Heart left ventricle (tissue), 16 donors: ENCODE results near the gene RREB1. TPM values are rescaled to one million over a fixed set of nuclear protein-coding genes. Genes with fewer than 3 reads are reported as not detected.

Experiments
- ATAC-seq, 4 donors: fragments of 200-7000 bp; cut with Tn5 transposase; one replicate each; pipeline ENCODE4 v1.9.1; 2020 to 2022; ENCODE audit warnings: moderate library complexity in 4 of 4, mild to moderate bottlenecking in 3 of 4, moderate number of reproducible peaks in 1 of 4
- DNase-seq, 5 donors: peaks; one replicate each; pipeline ENCODE4 v3.0.0-alpha.2; 2020
- H3K27ac ChIP-seq, 12 donors: fragments of 200-600 bp; sonication (generic) in 4 of 12; one replicate each; pipeline versions ENCODE4 v1.5.0 to v1.8.0; 2016 to 2022; ENCODE audit warnings: mild to moderate bottlenecking in 2 of 12
- H3K27me3 ChIP-seq, 9 donors: fragments of 200-600 bp; sonication (generic) in 2 of 9; one replicate each; pipeline versions ENCODE4 v1.5.1 to v1.8.0; 2016 to 2022; ENCODE audit warnings: mild to moderate bottlenecking in 3 of 9
- H3K36me3 ChIP-seq, 9 donors: fragments of 200-600 bp; sonication (generic) in 2 of 9; one replicate each; pipeline versions ENCODE4 v1.5.0 to v1.8.0; 2018 to 2022; ENCODE audit warnings: mild to moderate bottlenecking in 2 of 9
- H3K4me1 ChIP-seq, 12 donors: fragments of 200-600 bp; sonication (generic) in 4 of 12; one replicate each; pipeline versions ENCODE4 v1.5.0 to v1.8.0; 2016 to 2022; ENCODE audit warnings: mild to moderate bottlenecking in 3 of 12
- H3K4me3 ChIP-seq, 12 donors: fragments of 200-600 bp; sonication (generic) in 4 of 12; one replicate each; pipeline versions ENCODE4 v1.5.0 to v1.8.0; 2017 to 2022; ENCODE audit warnings: mild to moderate bottlenecking in 9 of 12, moderate library complexity in 4 of 12
- H3K9me3 ChIP-seq, 12 donors: fragments of 200-600 bp; sonication (generic) in 4 of 12; one replicate each; pipeline versions ENCODE4 v1.5.0 to v1.8.0; 2016 to 2022; ENCODE audit warnings: mild to moderate bottlenecking in 1 of 12
- CTCF ChIP-seq, 12 donors: fragments of 200-600 bp; sonication (generic) in 4 of 12; IDR thresholded peaks; one replicate each; pipeline versions ENCODE4 v1.5.0 to v1.8.0; 2018 to 2022; ENCODE audit warnings: antibody characterized with exemption in 12 of 12, mild to moderate bottlenecking in 5 of 12
- POLR2A ChIP-seq, 2 donors: fragments of 450-650 bp; IDR thresholded peaks; one replicate each; pipeline ENCODE4 v1.6.1; 2017; ENCODE audit warnings: antibody characterized with exemption in 2 of 2, mild to moderate bottlenecking in 2 of 2, moderate library complexity in 2 of 2
- WGBS, 4 donors: extraction: QIAGEN DNeasy Blood & Tissue Kit in 2 of 4; methylation state at CpG; one replicate each; pipeline versions ENCODE4 v1.1.5 to v1.1.7; 2013 to 2018; 5-methylcytosine and 5-hydroxymethylcytosine counted together
- intact Hi-C, 10 donors: fragments of 100-400 bp; cut with DNase I; formaldehyde crosslinking; loops; one replicate each; pipeline versions ENCODE4 v1.11.1 to v1.14.2; 2022
- polyA plus RNA-seq, 2 donors: library from polyadenylated mRNA; stranded (reverse); fragments of 200-250 nt; gene quantifications; one replicate each; pipeline ENCODE4 v1.2.3, GENCODE V29; 2013
- total RNA-seq, 9 donors: library from RNA; depleted of rRNA in 2 of 9; stranded (reverse); fragments of >200 nt in 2 of 9; fragmentation: NEBNext Ultra II Directional in 3 of 9; extraction: Animal tissue kit (Norgen Biotek cat#: 25700) in 3 of 9; gene quantifications; one replicate each; pipeline versions ENCODE4 v1.1.0 to v1.2.4, GENCODE V29; 2016 to 2023
- donor health status: ischemic (EF 13 %, LVEDD 7.1; RV severe dilation, severe dysfunction).
- donor health status: healthy with polysubstance abuse.
- donor health status: DM: no; HTN: yes; CAD: no.
- donor health status: DM: no; HTN: no; CAD: no.
- donor health status: ischemic (EF 25% LVEDD 6.9; RV normal size, moderate dysfunction).
- donor health status: ischemic (EF 25% LVEDD 5.7; RV mildly dilated, moderate dysfunction).
- donor health status: healthy.
- donor health status: DM: yes; HTN: yes; CAD: no.
- donor health status: ischemic (EF 35%, LVEDD 5.7; RV mildly dilated, moderate dysfunction).
- donor health status: nonischemic (EF 11% LVEDD 7.7; RV severe dilation, severe dysfunction).
- donor health status: DM: yes; HTN: yes; CAD: no.
- donor health status: PGD.
- donor health status: ischemic (EF 29% LVEDD 5.4; RV normal size, mild dysfunction).
- donor health status: nonischemic (EF 23%, LVEDD 6.1; RV moderate dilation, normal function).

Gene RREB1
- total and polyA plus RNA-seq, 11 donors = 8.7 to 49.4 (median 35.7) TPM

GRCh38 chr6:7171733-7172132 lies 64.0 kb downstream of the RREB1 start:
- 85 to 94% (median 88%) methylated on average over 5 of the region's 5 CpGs for WGBS, 4 donors
- Histone ChIP-seq H3K27ac (no peak overlapping the region), H3K9me3 (no peaks in the 10 kb centered on the region), H3K4me1 (peaks cover 9 to 98% (median 80%) of the 10 kb centered on the region in 12 donors), H3K36me3 (peaks cover 0 to 3% (median 0%) of the 10 kb centered on the region in 9 donors), H3K4me3 (no peak overlapping the region), H3K27me3 (no peaks in the 10 kb centered on the region)
- no peak for TF ChIP-seq POLR2A (IDR thresholded peaks at IDR 0.05)
- no peak for TF ChIP-seq CTCF (IDR thresholded peaks at IDR 0.05)
- no peak for DNase-seq
- no peak for ATAC-seq
- intact Hi-C loops = no loop called here

GRCh38 chr6:7172649-7173048 lies 64.9 kb downstream of the RREB1 start:
- Histone ChIP-seq H3K4me1 (peaks cover 9 to 92% (median 74%) of the 10 kb centered on the region in 12 donors), H3K36me3 (peaks cover 0 to 12% (median 7%) of the 10 kb centered on the region in 9 donors), H3K9me3 (no peaks in the 10 kb centered on the region), H3K27me3 (no peaks in the 10 kb centered on the region), H3K27ac (peak overlapping the region in 7 of 12 donors; percentile 13 to 54 (median 41)), H3K4me3 (no peak overlapping the region)
- DNase-seq (peak in 1 of 5 donors; percentile 57), ATAC-seq (peak in 3 of 4 donors; percentile 27 to 43 (median 38))
- intact Hi-C loops = no loop called here
- no peak for TF ChIP-seq POLR2A (IDR thresholded peaks at IDR 0.05)
- no peak for TF ChIP-seq CTCF (IDR thresholded peaks at IDR 0.05)
- 26 to 47% (median 37%) methylated on average over 6 to 7 of the region's 7 CpGs for WGBS, 4 donors

- peak in 1 of 5 donors; percentile 38 for DNase-seq
- WGBS, 4 donors = 54 to 65% (median 58%) methylated on average over 9 of the region's 9 CpGs
- ATAC-seq = peak in 2 of 4 donors; percentile 13 to 55
- H3K36me3 ChIP-seq = peaks cover 0 to 26% (median 20%) of the 10 kb centered on the region in 9 donors
- H3K27me3 ChIP-seq = no peaks in the 10 kb centered on the region
- no peaks in the 10 kb centered on the region for H3K9me3 ChIP-seq
- H3K4me3 ChIP-seq = no peak overlapping the region
- peak overlapping the region in 5 of 12 donors; percentile 9 to 42 (median 28) for H3K27ac ChIP-seq
- intact Hi-C loops = no loop called here
- peaks cover 2 to 79% (median 64%) of the 10 kb centered on the region in 12 donors for H3K4me1 ChIP-seq
- no peak for TF ChIP-seq POLR2A (IDR thresholded peaks at IDR 0.05)
- no peak for TF ChIP-seq CTCF (IDR thresholded peaks at IDR 0.05)
These were observed 66.2 kb downstream of the RREB1 start for GRCh38 chr6:7173843-7174503.

GRCh38 chr6:7175462-7175861 lies 67.7 kb downstream of the RREB1 start:
- 56 to 71% (median 62%) methylated on average over 5 of the region's 5 CpGs for WGBS, 4 donors

More at GRCh38 chr6:7175462-7175861, 67.7 kb downstream of the RREB1 start:
- no peak for TF ChIP-seq POLR2A (IDR thresholded peaks at IDR 0.05)
- TF ChIP-seq CTCF (IDR thresholded peaks at IDR 0.05) = no peak
- DNase-seq (no peak), ATAC-seq (no peak)
- peak overlapping the region in 4 of 12 donors; percentile 14 to 60 (median 26) for H3K27ac ChIP-seq
- H3K27me3 ChIP-seq = no peaks in the 10 kb centered on the region
- H3K4me3 ChIP-seq = no peak overlapping the region
- intact Hi-C loops = no loop called here
- peaks cover 0 to 41% (median 35%) of the 10 kb centered on the region in 9 donors for H3K36me3 ChIP-seq
- H3K4me1 ChIP-seq = peaks cover 0 to 64% (median 49%) of the 10 kb centered on the region in 12 donors
- H3K9me3 ChIP-seq = no peaks in the 10 kb centered on the region
